ENCODE results near the gene TRH.

TRH gene

GRCh38 chr3:129974833-129975704 lies 549 bp downstream of the TRH start:
- TF ChIP-seq, protein P1, sequence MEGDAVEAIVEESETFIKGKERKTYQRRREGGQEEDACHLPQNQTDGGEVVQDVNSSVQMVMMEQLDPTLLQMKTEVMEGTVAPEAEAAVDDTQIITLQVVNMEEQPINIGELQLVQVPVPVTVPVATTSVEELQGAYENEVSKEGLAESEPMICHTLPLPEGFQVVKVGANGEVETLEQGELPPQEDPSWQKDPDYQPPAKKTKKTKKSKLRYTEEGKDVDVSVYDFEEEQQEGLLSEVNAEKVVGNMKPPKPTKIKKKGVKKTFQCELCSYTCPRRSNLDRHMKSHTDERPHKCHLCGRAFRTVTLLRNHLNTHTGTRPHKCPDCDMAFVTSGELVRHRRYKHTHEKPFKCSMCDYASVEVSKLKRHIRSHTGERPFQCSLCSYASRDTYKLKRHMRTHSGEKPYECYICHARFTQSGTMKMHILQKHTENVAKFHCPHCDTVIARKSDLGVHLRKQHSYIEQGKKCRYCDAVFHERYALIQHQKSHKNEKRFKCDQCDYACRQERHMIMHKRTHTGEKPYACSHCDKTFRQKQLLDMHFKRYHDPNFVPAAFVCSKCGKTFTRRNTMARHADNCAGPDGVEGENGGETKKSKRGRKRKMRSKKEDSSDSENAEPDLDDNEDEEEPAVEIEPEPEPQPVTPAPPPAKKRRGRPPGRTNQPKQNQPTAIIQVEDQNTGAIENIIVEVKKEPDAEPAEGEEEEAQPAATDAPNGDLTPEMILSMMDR (IDR thresholded peaks at IDR 0.05; ENCODE audit: low read depth, low read length): no peak
- no peak for DNase-seq (ENCODE audit: extremely low read depth, low read depth)

- TF ChIP-seq, protein P1 (IDR thresholded peaks at IDR 0.05; ENCODE audit: low read depth, low read length): no peak
- no peak for DNase-seq (ENCODE audit: extremely low read depth, low read depth)
Measured at GRCh38 chr3:129975705-129976048, 1.2 kb downstream of the TRH start.

DNA sequence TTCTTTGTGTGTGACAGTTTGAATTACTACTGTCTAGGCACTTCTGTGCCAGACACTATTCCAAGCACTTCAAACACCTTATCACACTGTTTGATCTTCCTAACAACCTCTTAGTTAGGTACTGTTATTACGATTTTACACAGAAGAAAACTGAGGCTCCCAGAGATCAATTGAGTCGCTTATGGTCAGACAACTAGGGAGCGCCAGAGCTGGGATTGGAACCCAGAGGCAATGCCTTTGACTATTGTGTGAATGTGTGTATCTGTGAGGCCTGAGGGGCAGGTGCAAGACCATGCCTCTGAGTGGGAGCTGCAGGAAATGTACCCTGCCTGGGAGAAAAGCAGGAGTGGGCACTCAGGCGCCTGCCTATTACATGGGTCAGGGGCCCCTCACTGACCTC lies 1.8 kb downstream of the TRH start:
- no peak for DNase-seq (ENCODE audit: extremely low read depth, low read depth)

GRCh38 chr3:129978123-129978522 lies 3.6 kb downstream of the TRH start:
- DNase-seq (ENCODE audit: extremely low read depth, low read depth): no peak

More for the DNA sequence above, 1.8 kb downstream of the TRH start:
- TF ChIP-seq, protein P1 (IDR thresholded peaks at IDR 0.05; ENCODE audit: low read depth, low read length): no peak

GRCh38 chr3:129979905-129980304 lies 5.4 kb downstream of the TRH start:
- TF ChIP-seq, protein P1 (IDR thresholded peaks at IDR 0.05; ENCODE audit: low read depth, low read length): no peak
- DNase-seq (ENCODE audit: extremely low read depth, low read depth): no peak

More at GRCh38 chr3:129978123-129978522, 3.6 kb downstream of the TRH start:
- TF ChIP-seq, protein P1 (IDR thresholded peaks at IDR 0.05; ENCODE audit: low read depth, low read length): no peak

GRCh38 chr3:129983561-129983960 lies 9.0 kb downstream of the TRH start:
- TF ChIP-seq, protein P1 (IDR thresholded peaks at IDR 0.05; ENCODE audit: low read depth, low read length): no peak
- no peak for DNase-seq (ENCODE audit: extremely low read depth, low read depth)

- TF ChIP-seq, protein P1 (IDR thresholded peaks at IDR 0.05; ENCODE audit: low read depth, low read length): no peak
- DNase-seq (ENCODE audit: extremely low read depth, low read depth): no peak
Measured at GRCh38 chr3:129984125-129984524, 9.6 kb downstream of the TRH start.
